Stimulated activated CD8-positive, alpha-beta memory T cell treated with anti-CD3 and anti-CD28 coated beads, Interleukin-12 subunit alpha, Interleukin-12 subunit beta, amount 100 ng/mL, for 24 hours (primary cell): ENCODE data around the gene GRIN2C.

ENCODE experiments used
- DNase-seq: peaks from one replicate; pipeline ENCODE4 v3.0.0-alpha.2; 2020; ENCODE audit errors: extremely low read depth

The GRIN2C gene

DNA sequence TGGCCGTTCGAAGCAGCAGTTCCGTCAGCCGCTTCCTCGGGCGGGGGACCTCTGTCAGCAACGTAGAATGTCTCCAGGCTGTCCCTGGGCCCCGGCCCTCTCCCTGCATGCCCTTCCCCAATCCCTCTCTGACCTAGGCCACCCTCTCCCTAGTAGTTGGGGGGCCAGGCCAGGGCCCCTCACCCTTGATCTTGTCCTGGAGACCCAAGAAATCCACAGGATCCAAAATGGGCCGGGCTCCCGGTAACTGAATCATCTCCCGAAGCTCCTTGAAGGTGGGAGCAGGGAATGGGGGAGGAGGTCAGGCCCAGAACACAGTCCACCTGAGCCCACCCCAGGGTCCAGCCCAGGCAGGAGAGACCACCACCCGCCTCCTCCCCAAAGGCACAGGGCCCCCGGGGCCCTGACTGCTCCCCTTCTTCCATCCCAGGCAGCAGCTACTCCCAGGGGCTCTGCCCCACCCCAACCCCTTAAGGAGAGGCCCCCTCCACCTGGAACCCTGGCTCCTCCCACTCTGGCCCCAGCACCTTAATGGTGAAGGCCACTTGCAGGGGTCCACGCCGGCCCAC, 4.7 kb upstream of the GRIN2C start:
- DNase-seq: no peak

DNA sequence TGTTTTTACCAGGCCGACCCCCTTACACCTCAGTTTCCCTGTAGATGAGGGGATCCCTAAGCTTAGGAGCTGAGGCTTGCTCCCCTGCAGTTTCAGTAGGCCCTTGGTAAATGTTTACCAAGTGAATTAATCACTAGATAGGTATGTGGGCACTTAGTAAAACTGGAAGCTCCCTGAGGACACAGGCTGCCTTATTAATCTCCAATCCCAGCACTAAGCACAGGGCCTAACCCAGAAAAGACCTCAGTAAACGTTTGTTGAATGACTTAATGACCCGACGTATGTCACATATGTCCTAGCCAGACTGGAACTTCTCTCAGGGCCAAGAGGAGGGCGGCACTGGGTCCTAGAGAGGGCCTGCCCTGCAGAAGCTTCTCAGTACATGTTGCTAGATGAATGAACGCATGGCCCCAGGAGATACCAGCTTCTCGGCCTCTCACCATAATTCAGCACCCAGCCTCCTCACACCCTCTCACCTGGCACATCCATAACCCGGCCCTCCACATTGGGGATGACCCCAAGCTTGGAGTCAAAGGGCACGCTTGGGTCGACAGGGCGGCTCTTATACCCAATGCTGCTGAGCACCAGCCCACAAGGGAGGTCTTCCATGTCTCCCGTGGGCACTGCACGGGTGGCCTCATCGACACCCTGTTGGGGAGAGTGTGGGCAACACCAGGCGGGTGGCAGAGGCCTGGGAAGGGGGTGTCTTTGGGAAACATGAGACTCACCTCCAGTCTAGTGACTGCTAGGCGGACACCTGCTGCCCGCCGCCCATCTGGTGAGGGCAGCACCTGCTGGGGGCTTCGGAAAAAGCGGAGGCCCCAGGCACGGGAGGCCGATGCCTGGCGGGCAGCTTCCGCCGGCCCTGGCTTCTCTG, 4.0 kb upstream of the GRIN2C start:
- DNase-seq: no peak

DNA sequence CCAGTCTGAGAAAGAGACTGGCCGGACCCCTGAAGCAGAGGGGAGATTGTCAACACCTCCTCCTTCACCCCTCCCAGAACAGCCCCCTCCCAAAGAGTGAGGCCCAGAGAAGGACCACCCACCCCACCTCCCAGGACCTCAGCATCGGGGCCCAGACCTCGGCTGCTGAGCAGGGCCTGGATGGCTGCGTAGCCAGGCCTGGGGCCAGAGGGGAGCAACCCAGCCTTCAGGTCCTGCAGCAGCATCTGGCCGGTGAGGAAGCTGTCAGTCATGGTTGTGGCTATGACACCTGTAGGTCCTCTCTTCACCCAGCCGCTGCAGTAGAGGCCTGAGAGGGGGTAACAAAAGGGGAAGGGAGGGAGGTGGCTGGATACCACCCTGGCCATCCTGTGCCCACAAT, 3.2 kb upstream of the GRIN2C start:
- no peak for DNase-seq

DNA sequence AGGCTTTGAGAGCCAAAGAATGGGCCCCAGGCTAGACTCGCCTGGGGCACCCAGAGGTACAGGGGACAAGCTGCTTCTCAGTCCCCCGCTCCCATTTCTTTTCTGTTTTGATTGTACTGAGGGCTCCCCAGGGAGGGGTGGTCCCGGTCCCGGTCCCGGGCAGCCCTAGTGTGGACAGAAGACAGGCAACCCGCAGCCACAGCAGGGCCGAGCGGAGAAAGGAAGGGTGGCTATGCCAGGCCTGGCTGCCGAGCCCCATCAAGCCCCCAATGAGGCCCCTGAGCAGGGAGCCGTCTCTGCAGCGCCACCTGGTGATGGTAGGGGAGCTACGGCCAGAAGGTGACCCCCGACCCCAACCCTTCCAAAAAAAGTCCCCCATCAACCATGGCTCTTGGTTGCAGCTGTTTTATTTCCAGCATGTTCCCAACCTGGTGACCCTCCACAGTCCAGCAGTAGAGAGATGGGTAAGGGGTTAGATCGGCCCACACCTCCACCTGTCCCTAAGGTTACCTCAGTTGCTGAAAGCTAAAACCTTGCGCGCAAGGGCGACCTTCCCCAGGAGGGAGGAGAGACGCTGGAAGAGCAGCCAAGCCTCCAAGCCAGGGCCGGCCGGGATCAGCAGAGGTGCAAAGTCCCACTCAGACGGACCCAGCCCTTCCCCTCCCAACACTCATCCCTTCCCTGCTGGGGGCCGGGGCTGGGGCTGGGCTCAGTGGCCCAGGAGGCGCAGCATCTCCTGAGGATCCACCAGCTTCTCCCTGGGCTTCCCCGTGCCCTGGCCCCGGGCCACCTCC, 2.6 kb upstream of the GRIN2C start:
- peak; percentile 37 for DNase-seq

DNA sequence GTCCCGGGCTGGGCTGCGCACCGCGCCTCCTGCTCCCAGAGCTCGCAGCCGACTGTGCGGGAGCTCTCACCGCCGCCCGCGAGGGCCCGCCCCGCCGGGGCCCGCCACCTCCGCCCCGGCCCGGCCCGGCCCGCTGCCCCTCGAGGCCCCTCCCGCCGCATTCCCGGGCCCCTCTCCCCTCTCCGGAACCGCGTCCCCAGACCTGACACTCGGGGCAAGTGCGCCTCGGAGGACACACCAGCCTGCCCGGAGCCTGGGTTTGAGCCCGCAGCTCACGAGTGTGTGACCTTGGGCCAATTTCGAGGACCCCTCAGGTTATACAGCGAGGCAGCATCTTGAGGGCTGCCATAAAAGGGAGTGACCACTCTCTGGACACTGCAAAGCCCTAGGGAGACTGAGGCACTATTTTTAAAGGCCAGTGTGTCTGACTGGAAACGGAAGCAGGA, 2.0 kb upstream of the GRIN2C start:
- DNase-seq: no peak

DNA sequence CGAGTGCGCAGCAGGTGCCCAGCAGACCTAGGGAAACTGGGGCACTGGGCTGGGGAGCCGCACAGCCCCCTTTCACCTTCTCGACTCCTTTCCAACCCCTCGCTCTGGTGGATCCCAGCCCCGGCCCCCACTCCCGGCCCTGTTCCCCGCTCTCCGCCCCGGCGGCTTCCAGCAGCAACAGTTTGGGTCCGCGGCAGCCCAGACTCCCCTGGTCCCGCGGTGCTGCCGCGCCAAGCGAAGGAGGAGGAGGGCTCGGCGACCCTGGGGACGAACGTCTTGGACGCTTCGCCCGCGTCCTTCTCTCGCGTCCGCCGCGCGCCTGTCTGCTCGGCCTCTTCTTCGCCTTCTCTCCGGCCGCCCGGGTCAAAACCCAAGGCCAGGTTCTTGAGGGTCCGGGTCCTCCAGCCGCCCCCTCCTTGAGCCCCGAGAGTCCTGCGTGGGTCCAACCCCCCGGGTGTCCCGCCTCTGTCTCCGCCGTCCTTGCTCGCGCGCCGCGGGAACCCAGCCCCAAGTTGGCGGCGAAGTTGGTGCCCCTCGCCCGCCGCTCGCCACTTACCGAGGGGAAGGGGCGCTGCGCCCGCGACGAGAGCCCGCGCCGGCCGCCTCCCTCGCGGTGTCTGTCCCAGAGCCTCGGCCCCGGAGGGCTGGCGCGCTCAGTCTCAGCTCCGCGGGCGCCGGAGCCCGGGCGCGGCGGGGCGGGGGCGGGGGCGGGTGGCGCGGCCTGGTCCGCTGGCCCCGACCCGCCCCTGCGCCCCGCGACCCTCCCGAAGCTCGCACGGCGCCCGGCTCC, 1.4 kb upstream of the GRIN2C start:
- no peak for DNase-seq

DNA sequence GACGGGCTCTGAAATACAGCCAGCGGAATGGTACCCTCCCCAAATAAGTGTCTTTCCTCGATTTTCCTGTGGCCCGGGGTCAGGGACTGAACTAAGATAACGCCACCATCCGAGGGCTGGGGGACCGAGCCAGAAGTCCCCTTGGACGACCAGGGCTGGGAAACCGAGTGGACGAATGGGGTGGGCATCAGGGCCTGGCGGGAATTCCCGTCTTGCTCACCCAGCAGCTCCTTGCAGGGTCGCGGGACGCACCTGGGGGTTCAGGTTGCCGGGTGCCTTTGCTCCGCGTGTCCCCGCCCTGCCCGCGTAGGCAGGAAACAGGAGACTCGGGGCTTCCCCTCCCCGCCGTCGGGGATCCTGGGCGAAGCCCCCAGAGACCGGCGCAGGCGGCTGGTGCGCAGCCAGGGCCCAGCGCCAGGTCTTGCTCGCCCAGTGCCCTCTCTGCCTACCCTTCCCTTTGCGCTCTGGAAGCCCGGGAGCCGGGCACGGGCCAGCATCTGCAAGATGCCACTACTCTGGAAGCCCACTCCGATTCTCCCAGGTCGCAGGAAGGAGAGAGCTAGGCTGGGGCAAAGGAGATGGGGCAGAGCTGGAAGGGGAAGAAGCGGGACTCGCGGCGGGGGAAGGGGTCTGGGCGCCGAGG, 665 bp upstream of the GRIN2C start:
- DNase-seq: no peak

DNA sequence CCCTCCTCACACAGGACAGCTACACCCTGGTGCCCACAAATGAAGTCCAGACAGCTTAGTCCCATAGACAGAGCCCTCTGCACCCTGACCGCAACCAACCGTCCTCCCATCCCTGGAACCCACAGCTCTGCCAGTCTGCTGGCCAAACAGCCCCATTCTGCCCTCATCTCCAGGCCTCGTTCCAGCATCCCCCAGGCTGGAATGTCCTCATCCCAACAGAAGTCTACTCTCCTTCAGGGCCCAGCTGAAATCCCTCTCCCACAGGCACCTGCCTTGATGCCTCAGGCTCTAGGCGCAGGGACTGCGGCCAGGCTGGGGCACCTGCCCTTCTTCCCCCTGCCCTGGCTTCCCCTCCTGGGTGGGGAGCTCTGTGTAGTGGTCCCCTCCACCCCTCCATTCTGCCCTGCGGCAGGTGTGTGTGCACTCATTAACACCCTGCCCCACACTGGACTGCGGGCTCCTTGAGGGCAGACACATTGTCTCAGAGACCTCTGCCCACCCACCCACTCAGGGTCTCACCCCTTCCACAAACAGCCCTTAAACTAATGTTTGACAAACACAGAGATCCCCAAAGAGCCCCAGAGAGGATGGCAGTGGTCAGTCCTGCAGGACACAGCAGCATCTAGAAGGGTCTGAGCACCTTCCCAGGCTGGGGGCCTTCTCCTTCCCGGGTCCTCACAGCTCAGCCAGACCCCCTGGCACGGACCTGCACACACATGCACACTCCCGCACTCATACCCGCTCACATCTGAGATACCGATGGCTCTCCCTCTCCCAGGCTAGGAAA, 820 bp downstream of the GRIN2C start:
- no peak for DNase-seq

DNA sequence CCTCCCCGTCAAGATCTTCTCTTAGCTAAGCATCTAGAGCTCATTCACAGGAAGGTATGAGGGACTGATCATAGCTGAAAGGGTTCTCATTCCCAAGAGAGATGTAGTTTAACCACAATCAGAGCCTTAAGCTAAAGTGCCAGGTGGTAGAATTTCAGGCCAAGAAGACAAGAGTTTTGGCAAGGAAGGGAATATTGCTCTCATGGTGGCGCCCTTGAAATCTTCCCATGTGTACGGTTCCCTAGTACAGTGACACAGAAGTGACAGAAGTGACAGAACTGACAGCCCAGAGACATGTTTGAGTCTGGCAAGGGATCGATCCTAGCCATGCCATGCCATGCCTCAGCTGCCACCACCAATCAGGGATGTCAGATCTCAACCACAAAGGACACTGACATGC, 2.5 kb downstream of the GRIN2C start:
- DNase-seq: no peak

DNA sequence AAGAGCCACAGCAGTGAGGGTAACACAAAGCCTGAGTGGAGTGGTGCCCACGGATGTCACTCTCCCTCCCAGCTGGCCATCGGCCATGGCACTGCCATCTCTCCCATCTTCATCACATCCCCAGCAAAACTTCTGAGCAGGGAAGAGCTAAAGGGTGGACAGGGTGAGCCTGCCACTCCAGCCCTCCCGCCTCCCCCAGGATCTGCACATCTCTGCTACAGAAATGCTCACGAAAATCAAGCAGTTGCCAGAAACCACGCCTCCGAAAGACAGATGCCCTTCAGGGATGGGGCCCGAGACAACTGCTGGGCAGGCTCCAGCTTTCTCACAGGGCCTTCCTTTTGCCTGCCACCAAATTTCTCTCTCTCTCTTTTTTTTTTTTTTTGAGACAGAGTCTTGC, 3.6 kb downstream of the GRIN2C start:
- DNase-seq: no peak

DNA sequence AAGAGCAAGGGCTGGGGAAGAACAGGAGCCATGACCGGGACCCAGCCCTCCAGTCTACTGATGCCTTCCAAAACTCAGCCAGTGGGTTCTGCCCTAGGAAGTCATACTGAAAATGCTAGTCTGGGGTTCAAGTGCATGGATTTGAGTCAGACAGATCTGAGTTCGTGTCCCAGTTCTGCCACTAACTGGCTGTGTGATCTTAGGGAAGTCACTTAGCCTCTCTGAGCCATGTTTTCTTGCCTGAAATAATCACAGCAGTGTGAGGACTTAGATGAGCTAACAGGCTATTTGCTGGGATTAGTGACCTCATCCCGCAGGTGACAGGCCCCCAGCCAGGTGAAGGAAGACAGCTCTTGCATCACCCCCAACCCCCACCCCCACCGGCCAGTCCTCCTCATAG, 4.4 kb downstream of the GRIN2C start:
- DNase-seq: no peak

DNA sequence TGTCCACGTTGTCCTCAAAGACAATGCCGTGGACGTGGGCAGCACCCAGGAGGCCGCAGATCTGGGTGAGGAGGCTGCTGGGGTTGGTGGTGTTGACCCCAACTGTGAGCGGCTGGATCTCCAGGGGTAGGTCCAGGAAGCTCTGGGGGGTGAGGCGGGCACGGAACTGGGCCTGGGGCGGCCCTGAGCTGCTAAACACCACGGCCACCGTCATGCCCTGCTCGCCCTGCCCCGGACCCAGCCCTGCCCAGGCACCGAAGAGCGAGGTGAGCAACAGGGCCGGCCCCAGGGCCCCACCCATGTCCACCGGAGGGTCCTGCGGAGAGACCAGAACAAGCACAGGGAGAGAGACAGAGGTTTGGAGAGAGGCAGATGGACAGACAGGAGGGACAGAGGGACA, 4.9 kb downstream of the GRIN2C start:
- no peak for DNase-seq

DNA sequence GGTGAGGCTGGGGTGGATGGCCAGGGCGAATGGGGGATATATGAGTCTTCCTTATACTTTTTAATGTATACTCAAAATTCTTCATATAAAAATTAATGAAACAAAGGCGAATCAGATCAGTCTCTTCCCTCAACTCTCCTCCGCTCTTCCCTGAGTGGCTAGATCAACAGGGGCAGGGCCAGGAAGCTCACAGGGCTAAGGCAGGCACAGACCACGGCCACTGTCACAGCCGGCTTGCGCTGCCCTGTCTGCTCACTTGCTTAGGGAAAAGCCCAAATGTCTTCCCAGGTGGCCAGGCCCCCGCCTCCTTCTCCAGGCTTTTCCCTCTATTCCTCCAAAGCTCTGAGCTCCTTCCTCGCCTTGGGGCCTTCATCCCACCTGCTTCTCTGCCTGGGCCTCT, 6.0 kb downstream of the GRIN2C start:
- DNase-seq: no peak

DNA sequence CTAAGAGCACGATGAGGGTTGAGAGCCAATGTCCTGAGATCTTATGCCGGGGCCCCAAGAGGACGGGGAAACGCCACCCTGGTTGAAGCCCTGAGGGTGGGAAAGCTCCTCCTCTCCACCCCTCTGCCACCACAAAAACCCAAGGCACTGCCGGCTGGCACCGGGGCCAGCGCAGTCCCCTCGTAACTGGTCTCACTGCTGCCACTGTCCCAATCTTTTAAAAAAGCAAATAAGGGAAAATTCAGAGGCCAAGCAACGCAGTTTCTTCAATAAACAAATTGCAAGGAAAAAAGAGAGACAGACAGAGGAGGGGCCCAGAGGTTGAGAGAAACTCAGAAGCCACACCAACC, 6.7 kb downstream of the GRIN2C start:
- no peak for DNase-seq

DNA sequence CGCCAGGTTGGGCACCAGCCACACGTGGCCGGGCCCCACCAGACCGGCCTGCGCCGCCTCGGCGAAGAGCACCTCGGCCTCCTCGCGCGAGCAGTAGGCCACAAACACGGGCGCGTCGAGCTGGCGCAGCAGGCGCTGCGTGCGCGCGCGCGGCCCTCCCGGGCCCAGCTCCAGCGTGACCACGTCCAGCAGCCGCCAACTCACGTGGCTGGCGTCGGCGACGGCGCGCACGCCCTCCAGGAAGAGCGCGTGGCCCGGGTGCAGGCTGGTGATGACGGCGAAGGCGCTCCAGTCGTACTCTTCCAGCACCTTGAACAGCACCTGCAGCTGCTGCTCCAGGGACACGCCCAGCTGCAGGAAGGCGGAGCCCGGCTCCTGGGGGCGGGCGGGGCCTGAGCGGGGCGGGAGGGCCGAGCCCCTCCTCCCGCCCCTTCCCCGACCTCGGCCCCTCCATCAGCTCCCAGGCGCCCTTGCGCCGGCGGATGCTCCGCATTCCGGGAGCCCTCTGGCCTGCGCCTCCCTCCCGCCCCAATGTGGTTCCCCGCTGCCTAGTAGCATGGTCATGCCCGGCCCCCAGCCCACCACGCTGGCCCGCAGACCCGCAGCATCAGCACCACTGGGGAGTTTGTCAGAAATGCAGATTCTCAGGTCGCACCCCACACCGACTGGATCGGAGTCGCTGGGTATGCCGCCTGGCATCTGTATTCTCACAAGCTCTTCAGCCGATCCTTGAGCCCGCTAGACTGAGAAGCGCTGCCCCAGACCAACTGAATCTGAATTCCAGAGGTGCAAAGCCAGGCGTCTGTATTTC, 7.2 kb downstream of the GRIN2C start:
- DNase-seq: peak; percentile 20

DNA sequence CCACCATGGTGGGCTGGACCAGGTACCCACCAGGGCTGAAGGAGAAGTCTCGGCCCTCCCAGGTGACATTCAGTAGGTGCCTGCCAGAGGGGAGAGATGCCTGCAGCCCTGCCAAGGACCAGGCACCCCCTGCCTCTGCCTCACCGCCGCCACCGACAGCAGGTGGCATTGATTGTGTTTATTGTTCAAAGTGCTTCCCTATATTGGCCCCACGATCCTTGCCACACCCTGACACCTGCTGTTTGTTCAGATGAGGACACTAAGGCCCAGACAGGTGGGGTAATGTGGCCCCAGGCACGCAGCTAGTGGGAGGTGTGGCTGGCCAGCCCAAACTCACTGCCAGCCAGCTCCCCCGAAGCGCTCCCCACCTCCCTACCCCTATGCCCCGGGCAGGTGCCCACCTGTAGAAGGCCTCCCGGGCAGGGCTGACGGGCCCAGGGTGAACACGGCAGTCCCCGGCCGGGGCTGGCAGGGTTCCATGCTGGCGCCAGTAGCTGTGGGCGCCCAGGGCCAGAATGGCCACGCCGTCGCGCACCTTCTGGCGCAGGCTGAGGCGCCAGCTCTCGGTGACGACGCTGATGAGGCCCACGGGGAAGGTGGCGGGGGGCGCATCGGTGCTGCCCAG, 8.0 kb downstream of the GRIN2C start:
- DNase-seq: no peak

DNA sequence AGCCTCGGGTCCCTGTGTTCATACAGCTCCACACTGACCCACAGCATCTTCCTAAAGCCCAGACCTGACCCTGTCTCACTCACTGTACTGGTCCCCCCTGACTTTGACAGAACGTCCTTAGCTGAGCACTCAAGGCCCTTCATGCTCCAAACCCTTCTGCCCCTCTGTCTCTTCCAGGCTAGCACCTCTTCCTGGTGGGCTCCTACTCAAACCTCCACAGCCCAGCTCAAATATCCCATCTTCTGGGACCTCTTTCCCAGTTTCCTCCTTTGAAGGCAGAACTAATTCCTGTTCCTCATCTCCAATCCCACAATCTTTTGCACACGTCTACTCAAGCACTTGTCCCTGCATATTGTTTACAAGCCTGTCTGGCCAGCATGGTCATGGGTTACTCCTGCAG, 8.8 kb downstream of the GRIN2C start:
- DNase-seq: no peak

DNA sequence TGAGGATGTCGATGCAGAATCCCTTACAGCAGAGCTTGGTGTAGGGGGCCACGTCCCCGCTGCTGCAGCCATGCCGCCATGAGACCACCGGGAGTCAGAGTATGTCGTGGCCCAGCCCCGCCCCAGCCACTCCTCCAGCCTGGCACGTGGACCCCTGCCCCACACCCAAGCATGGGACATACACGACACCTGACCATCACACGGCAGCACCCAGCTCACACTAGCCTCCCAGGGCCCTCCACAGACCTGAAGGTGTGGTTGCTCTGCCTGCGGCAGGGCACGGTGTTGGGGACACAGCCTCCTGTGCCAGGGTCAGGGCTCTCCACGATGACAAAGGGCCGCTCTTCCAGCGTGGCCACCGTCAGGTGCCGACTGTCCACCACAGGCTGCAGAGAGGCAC, 9.4 kb downstream of the GRIN2C start:
- DNase-seq: no peak

DNA sequence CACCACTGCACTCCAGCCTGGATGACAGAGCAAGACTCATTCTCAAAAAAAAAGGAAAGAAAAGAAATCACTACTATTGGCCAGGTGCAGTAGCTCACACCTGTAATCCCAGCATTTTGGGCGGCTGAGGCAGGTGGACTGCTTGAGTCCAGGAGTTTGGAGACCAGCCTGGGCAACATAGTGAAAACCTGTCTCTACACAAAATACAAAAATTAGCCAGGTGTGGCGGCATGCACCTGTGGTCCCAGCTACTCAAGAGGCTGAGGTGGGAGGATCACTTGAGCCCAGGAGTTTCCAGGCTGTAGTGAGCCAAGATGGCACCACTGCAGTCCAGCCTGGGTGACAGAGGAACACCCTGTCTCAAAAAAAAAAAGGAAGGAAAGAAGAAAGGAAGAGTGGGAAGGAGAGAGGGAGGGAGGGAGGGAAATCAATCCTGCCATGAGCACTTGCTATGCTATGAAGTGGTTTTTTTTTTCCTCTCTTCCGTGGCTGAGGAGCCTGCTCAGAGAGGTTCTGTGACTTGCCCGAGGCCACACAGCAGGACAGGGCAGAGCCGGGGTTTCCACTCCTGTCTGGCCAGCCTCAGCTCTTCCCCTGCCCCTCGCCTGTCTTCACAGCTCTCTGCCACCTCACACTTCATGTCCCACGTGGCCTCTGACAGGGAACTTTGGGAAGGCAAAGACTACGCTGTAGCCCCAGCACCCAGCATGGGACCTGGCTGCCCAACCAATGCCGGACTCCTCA, 10.9 kb downstream of the GRIN2C start:
- DNase-seq: no peak
